Keratinocyte (primary cell): ENCODE measurements around the gene NF2. TPM values are rescaled to one million over a fixed set of nuclear protein-coding genes. Genes with fewer than 3 reads are reported as not detected.

Source experiments
- DNase-seq: peaks from one replicate; pipeline ENCODE4 v3.0.0-alpha.2; 2011; ENCODE audit warnings: low read depth, missing footprints, low spot score
- FAIRE-seq: peaks from 2 replicates; lab custom pipeline; 2011; peaks lifted over from hg19 to GRCh38; lab: Jason Lieb, UNC
- H2AFZ ChIP-seq: 2 replicates; pipeline ENCODE4 v1.6.0; 2012; ENCODE audit warnings: low read length, control low read depth, inconsistent platforms; ENCODE audit not compliant: control insufficient read depth
- H3K27ac ChIP-seq: 2 replicates; pipeline ENCODE4 v1.5.1; 2011; ENCODE audit warnings: low read length; ENCODE audit not compliant: control insufficient read depth, insufficient read depth
- H3K27me3 ChIP-seq: 3 replicates; pipeline ENCODE4 v1.6.0; 2011; ENCODE audit warnings: low read length; ENCODE audit not compliant: control insufficient read depth, insufficient read depth; ENCODE audit errors: extremely low read depth
- H3K36me3 ChIP-seq, 2 experiments: 2 replicates in 1 of 2; 3 replicates in 1 of 2; pipeline ENCODE4 v1.5.1; 2011; ENCODE audit warnings: low read length in 2 of 2, mild to moderate bottlenecking in 1 of 2; ENCODE audit not compliant: control insufficient read depth in 2 of 2, insufficient read depth in 2 of 2; ENCODE audit errors: extremely low read depth in 1 of 2
- H3K4me1 ChIP-seq: 3 replicates; pipeline ENCODE4 v1.5.1; 2011; ENCODE audit warnings: low read length; ENCODE audit not compliant: control insufficient read depth, insufficient read depth; ENCODE audit errors: extremely low read depth
- H3K4me2 ChIP-seq: 3 replicates; pipeline ENCODE4 v1.6.0; 2011; ENCODE audit warnings: low read depth, low read length; ENCODE audit not compliant: control insufficient read depth, insufficient read depth; ENCODE audit errors: extremely low read depth
- H3K4me3 ChIP-seq, 3 experiments: fragments of 200-600 bp in 1 of 3; sonication (generic) in 1 of 3; 2 replicates in 2 of 3; 3 replicates in 1 of 3; pipeline ENCODE4 v1.5.1; 2011 to 2016; ENCODE audit warnings: low read length in 3 of 3, mild to moderate bottlenecking in 3 of 3, control low read depth in 2 of 3, inconsistent platforms in 1 of 3, low read depth in 1 of 3, mixed read lengths in 1 of 3, mixed run types in 1 of 3, moderate library complexity in 1 of 3; ENCODE audit not compliant: control insufficient read depth in 2 of 3, insufficient read depth in 2 of 3; ENCODE audit errors: extremely low read depth in 1 of 3
- H3K79me2 ChIP-seq: 2 replicates; pipeline ENCODE4 v1.6.0; 2012; ENCODE audit warnings: low read length; ENCODE audit not compliant: control insufficient read depth, insufficient read depth
- H3K9ac ChIP-seq: 3 replicates; pipeline ENCODE4 v1.6.0; 2011; ENCODE audit warnings: low read length; ENCODE audit not compliant: control insufficient read depth, insufficient read depth; ENCODE audit errors: extremely low read depth
- H3K9me1 ChIP-seq: 3 replicates; pipeline ENCODE4 v1.6.0; 2011; ENCODE audit warnings: low read length; ENCODE audit not compliant: control insufficient read depth, insufficient read depth; ENCODE audit errors: extremely low read depth
- H3K9me3 ChIP-seq: 2 replicates; pipeline ENCODE4 v1.5.1; 2012; ENCODE audit warnings: low read depth, low read length; ENCODE audit not compliant: control insufficient read depth
- H4K20me1 ChIP-seq: 3 replicates; pipeline ENCODE4 v1.6.0; 2011; ENCODE audit warnings: low read length; ENCODE audit not compliant: control insufficient read depth, insufficient read depth; ENCODE audit errors: extremely low read depth
- EZH2 ChIP-seq: IDR thresholded peaks from one replicate; pipeline ENCODE4 v1.6.1; 2012; ENCODE audit warnings: inconsistent platforms, mild to moderate bottlenecking, low read length, moderate library complexity
- dilution Hi-C: fragments of 300-500 bp; cut with MboI; formaldehyde crosslinking; loops from one replicate; pipeline ENCODE4 v1.7.0; 2020; ENCODE audit warnings: low sequenced_read_pairs; ENCODE audit not compliant: extremely low pct_ligation_motif_present
- polyA plus RNA-seq, 5 experiments: library from polyadenylated mRNA; depleted of rRNA in 3 of 5; stranded (reverse) in 3 of 5; stranded (forward) in 1 of 5; unstranded in 1 of 5; fragments of >200 nt; gene quantifications; 1 replicate in 1 of 5; 2 replicates in 3 of 5; 3 replicates in 1 of 5; pipeline versions ENCODE4 v1.2.1 to v1.2.3, GENCODE V29; 2011 to 2012; ENCODE audit warnings: missing spikeins in 2 of 5, low read depth in 1 of 5, low replicate concordance in 1 of 5
- TF ChIP-seq, protein P1 (sequence below), 3 experiments: IDR thresholded peaks in 1 of 3; conservative IDR thresholded peaks in 1 of 3; optimal IDR thresholded peaks in 1 of 3; 2 replicates in 2 of 3; 3 replicates in 1 of 3; pipeline versions ENCODE3 to v1.5.1; 2011; ENCODE audit warnings: low read length in 3 of 3, mild to moderate bottlenecking in 3 of 3, moderate library complexity in 2 of 3, control low read depth in 1 of 3, inconsistent platforms in 1 of 3; ENCODE audit not compliant: insufficient read depth in 2 of 3; ENCODE audit errors: extremely low read depth in 1 of 3

NF2 gene
- polyA plus RNA-seq, 1 donor (not counting 4 experiments of a cell fraction or from before 2014, with no cell fraction given), result 50.2 TPM

DNA sequence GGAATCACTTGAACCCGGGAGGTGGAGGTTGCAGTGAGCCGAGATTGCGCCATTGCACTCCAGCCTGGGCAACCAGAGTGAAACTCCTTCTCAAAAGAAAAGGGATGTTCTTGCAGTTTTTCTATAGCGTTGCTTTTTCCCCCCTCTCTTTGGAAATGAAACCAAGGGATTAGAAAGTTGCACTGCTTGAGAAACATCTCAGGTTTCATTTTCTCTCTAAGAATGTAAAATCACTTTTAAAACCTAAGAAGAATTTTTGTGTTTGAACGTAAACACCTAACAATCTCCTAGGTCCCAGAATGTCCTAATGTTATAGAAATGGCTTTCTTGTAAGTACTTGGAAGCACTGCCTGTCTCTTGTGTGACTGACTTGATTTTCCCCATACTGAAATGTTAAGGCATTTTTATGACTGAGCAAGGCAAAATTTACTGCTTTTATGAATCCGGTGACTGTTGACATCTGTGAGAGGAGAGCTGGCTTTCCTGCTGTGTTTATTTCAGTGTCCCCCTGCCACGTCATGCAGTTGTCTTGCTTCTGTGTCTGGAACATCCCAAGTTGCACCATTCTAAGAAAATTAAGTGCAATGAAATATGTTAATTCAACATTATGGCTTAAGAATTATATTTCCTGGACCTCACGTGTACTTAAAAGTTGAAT is 37.7 kb downstream of the NF2 start:
- H3K9ac ChIP-seq, result no peak overlapping the region
- H3K4me2 ChIP-seq, result no peak overlapping the region
- no peak for TF ChIP-seq EZH2
- TF ChIP-seq, protein P1, sequence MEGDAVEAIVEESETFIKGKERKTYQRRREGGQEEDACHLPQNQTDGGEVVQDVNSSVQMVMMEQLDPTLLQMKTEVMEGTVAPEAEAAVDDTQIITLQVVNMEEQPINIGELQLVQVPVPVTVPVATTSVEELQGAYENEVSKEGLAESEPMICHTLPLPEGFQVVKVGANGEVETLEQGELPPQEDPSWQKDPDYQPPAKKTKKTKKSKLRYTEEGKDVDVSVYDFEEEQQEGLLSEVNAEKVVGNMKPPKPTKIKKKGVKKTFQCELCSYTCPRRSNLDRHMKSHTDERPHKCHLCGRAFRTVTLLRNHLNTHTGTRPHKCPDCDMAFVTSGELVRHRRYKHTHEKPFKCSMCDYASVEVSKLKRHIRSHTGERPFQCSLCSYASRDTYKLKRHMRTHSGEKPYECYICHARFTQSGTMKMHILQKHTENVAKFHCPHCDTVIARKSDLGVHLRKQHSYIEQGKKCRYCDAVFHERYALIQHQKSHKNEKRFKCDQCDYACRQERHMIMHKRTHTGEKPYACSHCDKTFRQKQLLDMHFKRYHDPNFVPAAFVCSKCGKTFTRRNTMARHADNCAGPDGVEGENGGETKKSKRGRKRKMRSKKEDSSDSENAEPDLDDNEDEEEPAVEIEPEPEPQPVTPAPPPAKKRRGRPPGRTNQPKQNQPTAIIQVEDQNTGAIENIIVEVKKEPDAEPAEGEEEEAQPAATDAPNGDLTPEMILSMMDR (optimal IDR thresholded peaks at IDR 0.05 in 1 of 3, IDR thresholded peaks at IDR 0.05 in 1 of 3, conservative IDR thresholded peaks at IDR 0.05 in 1 of 3; ENCODE audit: extremely low read depth in 1 of 3, insufficient read depth in 2 of 3, low read length in 3 of 3), result no peak

DNA sequence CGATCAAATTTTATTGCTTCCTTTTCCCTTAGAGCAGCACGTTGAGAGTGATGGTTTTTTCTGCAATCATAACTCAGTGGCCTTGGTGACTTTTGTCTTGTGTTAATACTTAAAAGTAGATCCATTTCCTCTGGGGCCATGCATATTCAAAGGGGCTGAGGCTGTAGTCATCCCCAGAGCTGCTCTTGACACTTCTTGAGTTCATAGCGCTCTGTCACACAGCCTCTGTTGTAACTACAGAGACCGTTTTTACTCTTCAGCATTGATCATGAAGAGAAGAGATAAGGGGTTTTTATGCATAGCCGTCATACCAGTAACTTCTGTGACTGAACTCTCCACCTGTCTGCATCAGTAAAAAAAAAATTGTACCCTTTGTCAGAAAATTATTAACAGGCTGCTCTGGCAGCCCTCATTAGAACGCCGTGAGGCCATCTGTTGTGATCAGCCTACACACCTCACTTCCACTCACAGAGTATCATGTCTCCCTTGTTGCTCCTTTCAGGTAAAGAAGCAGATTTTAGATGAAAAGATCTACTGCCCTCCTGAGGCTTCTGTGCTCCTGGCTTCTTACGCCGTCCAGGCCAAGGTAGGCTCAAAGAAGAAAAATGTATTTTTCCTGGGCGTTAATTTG is 38.4 kb downstream of the NF2 start:
- Histone ChIP-seq H3K27ac (no peak overlapping the region), H3K4me3 (no peak overlapping the region), H3K27me3 (no peaks in the 10 kb centered on the region), H3K4me2 (no peak overlapping the region), H3K36me3 (peaks cover 21 to 41% of the 10 kb centered on the region in 2 experiments), H3K79me2 (peaks cover 22% of the 10 kb centered on the region), H3K9me3 (no peaks in the 10 kb centered on the region), H2AFZ (no peak overlapping the region), H3K9ac (no peak overlapping the region), H3K9me1 (no peaks in the 10 kb centered on the region), H4K20me1 (no peaks in the 10 kb centered on the region), H3K4me1 (no peaks in the 10 kb centered on the region)
- dilution Hi-C loops, result no loop called here
- FAIRE-seq, result no peak
- TF ChIP-seq, protein P1 (optimal IDR thresholded peaks at IDR 0.05 in 1 of 3, IDR thresholded peaks at IDR 0.05 in 1 of 3, conservative IDR thresholded peaks at IDR 0.05 in 1 of 3; ENCODE audit: extremely low read depth in 1 of 3, insufficient read depth in 2 of 3, low read length in 3 of 3), result no peak
- no peak for TF ChIP-seq EZH2
- DNase-seq, result no peak

More for the DNA sequence above, 37.7 kb downstream of the NF2 start:
- peaks cover 28% of the 10 kb centered on the region for H3K79me2 ChIP-seq
- FAIRE-seq (no peak), DNase-seq (no peak)
- H3K27me3 ChIP-seq, result no peaks in the 10 kb centered on the region
- no peaks in the 10 kb centered on the region for H4K20me1 ChIP-seq
- dilution Hi-C loops, result no loop called here
- no peaks in the 10 kb centered on the region for H3K4me1 ChIP-seq
- H3K9me3 ChIP-seq, result no peaks in the 10 kb centered on the region
- no peak overlapping the region for H3K27ac ChIP-seq
- no peak overlapping the region for H2AFZ ChIP-seq
- H3K4me3 ChIP-seq, result no peak overlapping the region
- peaks cover 23 to 41% of the 10 kb centered on the region in 2 experiments for H3K36me3 ChIP-seq
- no peaks in the 10 kb centered on the region for H3K9me1 ChIP-seq
